BLaER1 (cell line): ENCODE results near the gene TMEM17.

ENCODE experiments used
- H3K27ac ChIP-seq: shearing (Covaris generic); formaldehyde crosslinking; 2 replicates; pipeline ENCODE4 v1.8.1; 2022
- H3K27me3 ChIP-seq: shearing (Covaris generic); formaldehyde crosslinking; 2 replicates; pipeline ENCODE4 v1.8.1; 2022
- H3K36me3 ChIP-seq: shearing (Covaris generic); formaldehyde crosslinking; 2 replicates; pipeline ENCODE4 v1.8.1; 2022
- H3K4me1 ChIP-seq: shearing (Covaris generic); formaldehyde crosslinking; 2 replicates; pipeline ENCODE4 v1.8.1; 2022
- H3K4me2 ChIP-seq: shearing (Covaris generic); formaldehyde crosslinking; 2 replicates; pipeline ENCODE4 v1.8.1; 2022
- H3K4me3 ChIP-seq: shearing (Covaris generic); formaldehyde crosslinking; 2 replicates; pipeline ENCODE4 v1.8.1; 2022
- H3K9ac ChIP-seq: shearing (Covaris generic); formaldehyde crosslinking; 2 replicates; pipeline ENCODE4 v1.8.1; 2022
- H3K9me3 ChIP-seq: shearing (Covaris generic); formaldehyde crosslinking; 2 replicates; pipeline ENCODE4 v1.8.1; 2022
- H4K20me1 ChIP-seq: shearing (Covaris generic); formaldehyde crosslinking; 2 replicates; pipeline ENCODE4 v1.8.1; 2022
- Cebpa-rat ChIP-seq: shearing (Covaris generic); IDR thresholded peaks from 2 replicates; pipeline ENCODE4 v1.8.1; 2022

TMEM17 gene

DNA sequence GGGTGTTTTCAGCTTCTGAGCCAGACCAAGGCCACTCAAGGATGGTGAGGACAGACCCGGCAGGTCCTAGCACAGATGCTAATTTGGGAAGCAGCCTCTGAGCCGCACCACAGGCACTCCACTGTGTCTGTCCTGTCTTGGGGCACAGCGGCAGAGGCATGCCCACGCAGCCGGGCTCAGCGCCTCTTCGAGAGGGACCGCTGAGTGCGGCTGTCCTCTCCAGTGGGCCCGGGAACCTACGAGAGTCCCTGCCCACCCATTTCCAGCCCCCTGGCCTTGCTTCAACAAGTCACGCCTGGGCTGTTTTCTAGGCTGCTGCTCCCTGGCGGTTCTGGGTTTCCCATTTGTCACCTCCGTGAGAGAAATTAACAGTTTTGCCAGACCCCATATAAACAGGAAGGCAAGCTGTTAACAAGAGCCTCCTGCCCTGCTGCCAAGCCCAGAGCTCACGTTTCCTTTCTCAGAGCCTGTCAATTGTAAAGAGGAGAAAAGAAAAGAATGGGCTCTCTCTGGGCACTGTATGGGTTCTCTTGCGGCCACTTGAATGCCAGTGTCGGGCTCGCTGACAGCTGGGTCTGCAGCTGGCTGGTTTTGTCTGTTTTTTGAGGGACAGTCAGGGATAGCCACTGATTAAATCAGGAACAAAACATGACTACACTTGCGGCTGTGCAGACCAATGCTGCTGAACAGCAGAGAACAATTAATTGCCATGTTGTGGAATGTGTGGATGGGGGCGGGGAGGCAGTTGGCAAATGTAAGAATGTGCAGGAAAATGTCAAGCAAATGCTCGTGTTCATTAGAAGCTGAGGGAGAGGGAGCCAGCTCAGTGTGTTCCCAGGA lies 30.6 kb downstream of the TMEM17 start:
- Histone ChIP-seq H3K27me3 (no peaks in the 10 kb centered on the region), H4K20me1 (no peaks in the 10 kb centered on the region), H3K4me2 (peak overlapping the region; percentile 54), H3K36me3 (no peaks in the 10 kb centered on the region), H3K9me3 (no peaks in the 10 kb centered on the region), H3K27ac (no peak overlapping the region), H3K4me1 (peaks cover 24% of the 10 kb centered on the region), H3K9ac (no peak overlapping the region), H3K4me3 (no peak overlapping the region)
- no peak for TF ChIP-seq Cebpa-rat

DNA sequence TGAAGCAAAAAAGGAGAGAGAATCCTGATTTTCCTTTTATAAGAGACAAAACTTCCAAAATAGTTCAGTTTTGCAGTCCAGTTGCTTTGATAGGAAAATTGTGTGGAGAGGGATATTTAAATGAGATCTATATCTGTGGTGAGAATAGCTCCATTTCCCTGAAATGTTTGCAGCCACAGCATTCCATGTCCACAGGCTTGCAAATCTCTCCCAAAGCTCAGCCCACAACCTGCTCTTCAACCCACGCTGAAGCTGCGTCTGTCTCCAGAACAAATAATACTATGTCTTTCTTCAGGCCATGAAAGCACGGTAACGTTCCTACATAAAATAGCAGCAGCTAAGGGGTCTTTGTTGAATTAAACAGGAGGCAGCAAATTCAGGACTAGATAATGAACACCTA lies 31.8 kb downstream of the TMEM17 start:
- H3K4me3 ChIP-seq = no peak overlapping the region
- no peak for TF ChIP-seq Cebpa-rat
- H3K27ac ChIP-seq = no peak overlapping the region

DNA sequence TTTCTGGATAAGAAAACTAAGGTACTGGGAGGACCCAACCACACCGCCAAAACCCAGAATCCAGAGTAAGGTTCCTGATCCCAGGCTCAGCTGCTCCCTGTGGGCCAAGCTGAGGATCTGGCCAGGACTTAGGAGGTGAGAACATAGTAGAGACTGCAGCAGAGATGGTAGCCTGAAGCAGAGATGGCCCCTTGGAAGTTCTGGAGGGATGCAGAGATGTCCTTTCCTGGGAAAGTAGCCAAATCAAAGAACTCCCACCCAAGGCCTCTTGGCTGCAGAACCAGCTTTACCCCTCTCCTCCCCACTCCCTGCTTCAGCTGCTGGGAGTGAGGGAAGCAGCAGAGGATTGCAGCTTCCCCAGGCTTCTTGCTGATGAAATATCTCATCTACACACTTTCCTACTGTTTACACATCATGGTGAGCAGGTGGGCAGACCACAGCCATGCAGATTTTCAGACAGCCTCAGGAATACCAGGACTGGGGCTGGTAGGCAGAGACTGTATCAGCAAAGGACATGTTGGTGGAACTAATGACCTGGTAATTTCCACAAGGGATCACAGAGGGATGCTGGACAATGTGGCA lies 32.7 kb downstream of the TMEM17 start:
- H3K36me3 ChIP-seq = no peaks in the 10 kb centered on the region
- H3K9me3 ChIP-seq = no peaks in the 10 kb centered on the region
- TF ChIP-seq Cebpa-rat = no peak
- peaks cover 22% of the 10 kb centered on the region for H3K4me1 ChIP-seq
- no peaks in the 10 kb centered on the region for H3K27me3 ChIP-seq
- H3K9ac ChIP-seq = no peak overlapping the region
- H3K27ac ChIP-seq = no peak overlapping the region
- H3K4me3 ChIP-seq = no peak overlapping the region
- no peaks in the 10 kb centered on the region for H4K20me1 ChIP-seq
- H3K4me2 ChIP-seq = no peak overlapping the region

More for the DNA sequence above, 31.8 kb downstream of the TMEM17 start:
- Histone ChIP-seq H3K9me3 (no peaks in the 10 kb centered on the region), H3K36me3 (no peaks in the 10 kb centered on the region), H3K9ac (no peak overlapping the region), H3K27me3 (no peaks in the 10 kb centered on the region), H3K4me2 (no peak overlapping the region), H3K4me1 (peaks cover 24% of the 10 kb centered on the region), H4K20me1 (no peaks in the 10 kb centered on the region)

DNA sequence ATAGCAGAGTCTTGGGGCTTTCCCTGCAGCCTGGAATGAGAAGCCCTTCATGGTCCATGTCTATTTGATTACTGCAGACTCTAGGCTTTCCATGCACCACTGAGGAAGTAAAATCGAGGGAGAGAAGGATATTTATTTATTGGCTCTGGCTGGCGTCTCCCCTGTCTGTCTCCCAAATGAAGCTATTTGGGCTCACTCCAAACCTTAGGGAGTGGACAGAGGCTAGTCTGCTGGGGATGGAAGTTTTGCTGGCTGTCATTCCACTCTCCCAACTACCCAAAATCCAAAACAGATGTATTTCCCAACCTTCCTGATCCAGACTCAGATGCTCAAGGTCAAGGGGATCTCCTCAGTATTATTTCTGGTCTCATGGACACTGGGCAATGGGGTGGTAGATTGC lies 33.7 kb downstream of the TMEM17 start:
- Histone ChIP-seq H3K4me1 (peaks cover 15% of the 10 kb centered on the region), H3K36me3 (no peaks in the 10 kb centered on the region), H3K27ac (no peak overlapping the region), H3K27me3 (no peaks in the 10 kb centered on the region), H3K9me3 (no peaks in the 10 kb centered on the region), H3K4me2 (no peak overlapping the region), H4K20me1 (no peaks in the 10 kb centered on the region), H3K9ac (no peak overlapping the region), H3K4me3 (no peak overlapping the region)
- no peak for TF ChIP-seq Cebpa-rat

DNA sequence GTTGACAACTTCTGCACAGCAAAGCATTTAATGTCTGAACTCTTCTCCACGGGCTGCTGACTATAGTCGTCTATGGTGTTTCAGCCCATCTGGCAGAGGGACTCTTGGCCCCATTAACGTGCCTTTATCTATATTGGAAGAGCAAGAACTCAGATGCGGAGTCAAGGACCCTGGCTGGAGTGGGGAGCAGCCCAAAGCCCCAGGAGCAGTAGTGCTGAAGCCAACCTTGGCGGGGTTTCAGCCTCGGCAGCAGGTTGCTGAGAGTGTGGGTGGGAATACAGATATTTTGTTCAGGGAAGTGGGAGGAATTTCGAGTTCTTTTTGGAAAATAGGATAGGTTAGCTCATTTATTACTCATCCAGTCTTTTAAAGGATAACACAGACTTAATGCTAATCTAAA lies 34.2 kb downstream of the TMEM17 start:
- H3K27ac ChIP-seq = no peak overlapping the region
- H3K4me1 ChIP-seq = peaks cover 15% of the 10 kb centered on the region
- TF ChIP-seq Cebpa-rat = no peak

DNA sequence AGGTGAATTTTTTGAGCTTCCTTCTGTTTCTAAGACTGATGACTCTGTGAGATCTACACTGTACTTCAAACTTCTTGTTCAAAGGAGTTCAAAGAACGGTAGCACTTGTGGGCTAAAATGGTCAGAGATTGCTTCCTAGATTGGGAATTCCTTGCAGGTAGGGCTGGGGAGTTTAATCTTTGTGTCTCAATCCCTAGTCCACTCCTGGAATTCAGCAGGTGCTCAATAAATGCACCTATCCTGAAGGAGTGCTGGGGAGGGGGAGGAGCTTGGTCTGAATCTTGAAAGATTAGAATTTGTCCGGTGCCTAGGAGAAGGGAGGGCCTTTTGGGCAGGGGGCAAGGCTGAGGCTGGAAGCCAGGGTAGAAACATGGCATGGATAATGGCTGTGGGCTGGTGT lies 34.6 kb downstream of the TMEM17 start:
- Histone ChIP-seq H3K9ac (no peak overlapping the region), H3K27me3 (no peaks in the 10 kb centered on the region), H3K36me3 (no peaks in the 10 kb centered on the region), H3K4me1 (peaks cover 15% of the 10 kb centered on the region), H3K9me3 (no peaks in the 10 kb centered on the region), H3K4me2 (no peak overlapping the region), H3K4me3 (no peak overlapping the region), H4K20me1 (no peaks in the 10 kb centered on the region), H3K27ac (no peak overlapping the region)
- no peak for TF ChIP-seq Cebpa-rat

More for the DNA sequence above, 34.2 kb downstream of the TMEM17 start:
- Histone ChIP-seq H3K27me3 (no peaks in the 10 kb centered on the region), H3K4me2 (no peak overlapping the region), H3K9ac (no peak overlapping the region), H3K9me3 (no peaks in the 10 kb centered on the region), H4K20me1 (no peaks in the 10 kb centered on the region), H3K36me3 (no peaks in the 10 kb centered on the region), H3K4me3 (no peak overlapping the region)

DNA sequence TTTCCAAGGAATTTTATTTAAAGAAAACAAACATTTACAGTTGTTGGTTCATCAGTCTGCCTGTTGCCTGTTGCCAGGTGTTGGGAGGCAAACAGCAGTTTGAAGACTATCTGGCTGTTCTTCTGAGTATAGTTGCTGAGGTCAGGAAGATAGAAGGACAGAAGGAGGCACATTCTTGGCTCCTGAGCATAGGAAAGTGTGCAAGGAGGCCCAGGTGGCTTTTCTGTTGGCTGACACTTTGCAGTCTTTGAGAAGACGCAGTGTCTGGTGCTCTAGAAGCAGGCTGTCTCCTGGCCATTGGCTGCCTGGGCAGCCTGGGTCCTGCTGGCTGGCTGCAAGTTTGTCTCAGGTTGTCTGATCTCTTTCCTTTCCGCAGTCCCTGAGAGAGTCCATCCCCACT lies 36.4 kb downstream of the TMEM17 start:
- H3K4me3 ChIP-seq = no peak overlapping the region
- no peaks in the 10 kb centered on the region for H3K36me3 ChIP-seq
- no peak overlapping the region for H3K4me2 ChIP-seq
- no peaks in the 10 kb centered on the region for H3K27me3 ChIP-seq
- no peak overlapping the region for H3K9ac ChIP-seq
- no peaks in the 10 kb centered on the region for H3K4me1 ChIP-seq
- H3K27ac ChIP-seq = no peak overlapping the region
- H4K20me1 ChIP-seq = no peaks in the 10 kb centered on the region
- no peak for TF ChIP-seq Cebpa-rat
- no peaks in the 10 kb centered on the region for H3K9me3 ChIP-seq

DNA sequence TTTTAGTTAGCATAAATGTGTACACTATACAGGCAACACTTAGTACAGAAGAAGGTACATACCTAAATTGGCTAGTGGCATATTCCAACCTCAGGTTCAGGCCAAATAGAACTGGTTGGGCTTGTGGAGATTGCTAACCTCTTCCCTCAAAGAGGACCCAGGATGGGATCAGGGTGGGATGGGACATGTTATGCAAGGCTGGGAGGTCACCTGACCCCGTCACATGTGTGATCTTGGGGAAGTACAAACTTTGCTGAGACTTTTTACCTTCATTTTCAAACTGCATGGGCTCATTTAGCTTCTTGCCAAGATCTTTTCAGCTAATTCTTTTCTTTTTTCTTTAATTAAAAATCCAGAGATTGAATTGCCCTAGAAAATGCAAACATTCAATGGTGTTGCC lies 36.9 kb downstream of the TMEM17 start:
- H3K4me2 ChIP-seq = no peak overlapping the region
- H3K4me1 ChIP-seq = no peaks in the 10 kb centered on the region
- H3K4me3 ChIP-seq = no peak overlapping the region
- TF ChIP-seq Cebpa-rat = no peak
- H3K9ac ChIP-seq = no peak overlapping the region
- H3K36me3 ChIP-seq = no peaks in the 10 kb centered on the region
- no peaks in the 10 kb centered on the region for H3K9me3 ChIP-seq
- H4K20me1 ChIP-seq = no peaks in the 10 kb centered on the region
- no peaks in the 10 kb centered on the region for H3K27me3 ChIP-seq
- no peak overlapping the region for H3K27ac ChIP-seq

DNA sequence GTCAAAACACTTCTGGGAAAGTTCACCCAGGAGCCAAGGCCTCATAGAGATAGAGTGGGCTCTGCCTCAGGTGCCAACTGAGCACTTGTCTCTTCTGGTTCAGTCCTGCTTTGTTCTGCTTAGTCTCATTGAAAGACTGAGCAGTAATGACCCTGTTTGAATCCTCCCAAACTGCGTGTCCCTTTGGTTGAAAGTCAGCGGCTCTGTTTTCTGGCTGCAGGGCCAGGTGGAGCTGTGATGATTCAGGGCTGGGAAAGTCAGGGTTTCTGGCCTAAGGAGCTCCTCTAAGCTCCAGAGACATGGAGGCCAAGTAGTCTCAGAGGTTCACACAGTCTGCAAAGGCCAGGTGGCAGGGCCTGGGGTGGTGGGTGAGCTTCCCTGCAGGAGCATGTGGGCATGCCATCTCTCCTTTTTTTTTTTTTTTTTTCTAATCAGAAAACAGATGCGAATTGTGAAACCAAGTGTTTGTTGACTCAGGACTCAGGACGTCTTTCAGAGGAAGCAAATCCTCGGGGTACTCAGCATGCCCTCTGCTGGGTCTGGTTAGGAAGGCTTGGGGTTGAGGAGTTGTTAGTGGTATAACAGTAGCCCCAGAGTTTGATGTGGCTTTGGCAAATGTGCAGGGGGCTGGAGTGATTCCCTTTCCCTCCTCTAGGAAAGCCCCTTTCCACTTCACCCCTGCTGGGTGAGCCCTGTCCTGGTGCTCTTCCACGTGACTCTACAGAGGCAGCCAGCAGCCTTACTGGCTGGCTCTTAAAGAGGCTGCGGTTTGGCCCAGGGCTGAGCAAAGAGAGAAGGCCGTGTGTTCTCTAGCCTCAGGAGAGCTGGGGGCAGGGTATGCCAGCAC lies 38.3 kb downstream of the TMEM17 start:
- TF ChIP-seq Cebpa-rat = no peak
- H3K4me1 ChIP-seq = no peaks in the 10 kb centered on the region
- no peak overlapping the region for H3K27ac ChIP-seq
- no peaks in the 10 kb centered on the region for H3K27me3 ChIP-seq
- H3K4me3 ChIP-seq = no peak overlapping the region
- no peaks in the 10 kb centered on the region for H3K36me3 ChIP-seq
- no peak overlapping the region for H3K9ac ChIP-seq
- H3K4me2 ChIP-seq = no peak overlapping the region
- no peaks in the 10 kb centered on the region for H4K20me1 ChIP-seq
- H3K9me3 ChIP-seq = no peaks in the 10 kb centered on the region

DNA sequence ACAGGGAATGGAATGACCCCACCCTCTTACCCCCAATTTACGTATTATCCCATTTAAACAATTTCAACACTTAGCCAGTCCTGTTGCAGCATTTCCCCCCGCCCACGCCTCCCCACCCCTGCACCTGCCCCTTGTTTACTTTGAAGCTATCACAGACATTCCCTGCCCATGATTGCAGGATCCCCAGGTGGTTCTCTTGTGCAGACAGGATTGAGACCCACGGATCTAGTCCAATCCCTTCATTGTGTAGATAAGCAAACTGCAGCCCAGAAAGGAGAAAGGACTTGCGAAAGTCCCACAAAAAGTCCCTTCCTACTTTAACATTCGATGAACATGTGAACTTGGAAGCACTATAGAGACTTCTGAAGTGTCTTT lies 38.9 kb downstream of the TMEM17 start:
- Histone ChIP-seq H3K9ac (no peak overlapping the region), H3K4me2 (no peak overlapping the region), H3K4me3 (no peak overlapping the region), H3K36me3 (no peaks in the 10 kb centered on the region), H3K9me3 (no peaks in the 10 kb centered on the region), H3K27me3 (no peaks in the 10 kb centered on the region), H3K27ac (no peak overlapping the region), H3K4me1 (no peaks in the 10 kb centered on the region), H4K20me1 (no peaks in the 10 kb centered on the region)
- TF ChIP-seq Cebpa-rat = no peak
